A549 treated with CpdA at 1 μM for 4 hours (cell line): ENCODE measurements around the gene EPHB6. TPM values are rescaled to one million over a fixed set of nuclear protein-coding genes. Genes with fewer than 3 reads are reported as not detected.

Experiments
- total RNA-seq: library from RNA; stranded (reverse); fragments of 200-300 nt; extraction: Qiagen RNA extraction; gene quantifications from 5 replicates; pipeline ENCODE4 v1.2.3, GENCODE V29; 2022; ENCODE audit warnings: low read depth

EPHB6 gene, protein sequence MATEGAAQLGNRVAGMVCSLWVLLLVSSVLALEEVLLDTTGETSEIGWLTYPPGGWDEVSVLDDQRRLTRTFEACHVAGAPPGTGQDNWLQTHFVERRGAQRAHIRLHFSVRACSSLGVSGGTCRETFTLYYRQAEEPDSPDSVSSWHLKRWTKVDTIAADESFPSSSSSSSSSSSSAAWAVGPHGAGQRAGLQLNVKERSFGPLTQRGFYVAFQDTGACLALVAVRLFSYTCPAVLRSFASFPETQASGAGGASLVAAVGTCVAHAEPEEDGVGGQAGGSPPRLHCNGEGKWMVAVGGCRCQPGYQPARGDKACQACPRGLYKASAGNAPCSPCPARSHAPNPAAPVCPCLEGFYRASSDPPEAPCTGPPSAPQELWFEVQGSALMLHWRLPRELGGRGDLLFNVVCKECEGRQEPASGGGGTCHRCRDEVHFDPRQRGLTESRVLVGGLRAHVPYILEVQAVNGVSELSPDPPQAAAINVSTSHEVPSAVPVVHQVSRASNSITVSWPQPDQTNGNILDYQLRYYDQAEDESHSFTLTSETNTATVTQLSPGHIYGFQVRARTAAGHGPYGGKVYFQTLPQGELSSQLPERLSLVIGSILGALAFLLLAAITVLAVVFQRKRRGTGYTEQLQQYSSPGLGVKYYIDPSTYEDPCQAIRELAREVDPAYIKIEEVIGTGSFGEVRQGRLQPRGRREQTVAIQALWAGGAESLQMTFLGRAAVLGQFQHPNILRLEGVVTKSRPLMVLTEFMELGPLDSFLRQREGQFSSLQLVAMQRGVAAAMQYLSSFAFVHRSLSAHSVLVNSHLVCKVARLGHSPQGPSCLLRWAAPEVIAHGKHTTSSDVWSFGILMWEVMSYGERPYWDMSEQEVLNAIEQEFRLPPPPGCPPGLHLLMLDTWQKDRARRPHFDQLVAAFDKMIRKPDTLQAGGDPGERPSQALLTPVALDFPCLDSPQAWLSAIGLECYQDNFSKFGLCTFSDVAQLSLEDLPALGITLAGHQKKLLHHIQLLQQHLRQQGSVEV
- 0.23 to 0.49 TPM (median 0.38 TPM) in 5 replicates for total RNA-seq

GRCh38 chr7:142854372-142855113, at the start of gene EPHB6:
Gene EPHB6 (plus strand): TSS chr7:142855076. CDS start chr7:142863228, 8,152 bp downstream.

GRCh38 chr7:142885311-142886230, 30.7 kb downstream of the EPHB6 start, which contains the start of gene TRPV6:
Gene TRPV6 (minus strand): TSS chr7:142885745.

Other genes starting within 250 kb of the EPHB6 start
- gene PRSS1, start 105.6 kb upstream of the EPHB6 start, total RNA-seq, result not detected in 5 replicates
- not detected in 5 replicates for gene PRSS2, start 84.1 kb upstream of the EPHB6 start, total RNA-seq
- gene TRPV6, start 30.7 kb downstream of the EPHB6 start, total RNA-seq, result not detected in 5 replicates
- not detected in 5 replicates for gene TRPV5, start 78.7 kb downstream of the EPHB6 start, total RNA-seq
- gene LLCFC1, start 84.4 kb downstream of the EPHB6 start, total RNA-seq, result not detected in 5 replicates
- gene KEL, start 107.3 kb downstream of the EPHB6 start, total RNA-seq, result 1.1 TPM in 1 of 5 replicates, not detected in the others
- not detected in 5 replicates for gene OR9A2, start 172.1 kb downstream of the EPHB6 start, total RNA-seq
- not detected in 5 replicates for gene OR6V1, start 197.3 kb downstream of the EPHB6 start, total RNA-seq